Ramos (cell line): ENCODE data around the gene FAM228B.

Experiments
- in situ Hi-C: fragments of 300-500 bp; cut with MboI; formaldehyde crosslinking; loops from one replicate; pipeline ENCODE4 v1.14.3; 2022; ENCODE audit warnings: low sequenced_read_pairs; ENCODE audit not compliant: unreplicated experiment

The FAM228B gene

DNA sequence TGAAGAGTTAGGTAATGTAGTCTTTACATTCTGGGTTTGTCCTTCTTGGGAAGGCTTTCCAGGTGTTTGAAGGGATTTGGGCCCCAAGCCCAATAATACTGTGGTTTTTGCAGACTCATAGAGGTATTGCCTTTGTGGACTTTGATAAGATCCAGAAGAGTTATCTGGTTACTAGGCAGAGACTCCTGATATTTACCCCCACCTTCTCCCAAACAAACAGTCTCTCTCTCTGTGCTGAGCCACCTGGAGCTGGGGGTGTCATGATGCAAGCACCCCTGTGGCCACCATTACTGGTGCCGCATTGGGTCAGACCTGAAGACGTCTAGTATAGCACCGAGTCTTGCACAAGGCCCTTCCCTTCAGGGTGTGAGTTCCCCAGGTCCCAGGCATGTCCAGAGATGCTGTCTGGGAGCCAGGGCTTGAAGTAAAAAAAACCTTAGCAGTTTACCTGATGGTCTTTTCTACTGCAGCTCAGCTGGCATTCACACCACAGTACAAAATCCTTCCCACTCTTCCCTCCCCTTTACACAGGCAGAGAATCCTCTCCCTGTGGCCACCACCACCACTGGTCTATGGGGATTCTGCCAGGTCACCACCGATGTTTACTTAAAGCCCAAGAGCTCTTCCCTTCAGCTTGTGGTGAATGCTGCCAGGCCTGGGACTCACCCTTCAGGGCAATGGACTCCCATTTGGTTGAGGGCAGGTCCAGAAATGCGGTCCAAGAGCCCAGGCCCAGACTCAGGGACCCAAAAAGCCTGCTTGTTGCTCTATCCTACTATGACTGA lies 29.3 kb downstream of the FAM228B start:
- in situ Hi-C loops, result no loop called here

DNA sequence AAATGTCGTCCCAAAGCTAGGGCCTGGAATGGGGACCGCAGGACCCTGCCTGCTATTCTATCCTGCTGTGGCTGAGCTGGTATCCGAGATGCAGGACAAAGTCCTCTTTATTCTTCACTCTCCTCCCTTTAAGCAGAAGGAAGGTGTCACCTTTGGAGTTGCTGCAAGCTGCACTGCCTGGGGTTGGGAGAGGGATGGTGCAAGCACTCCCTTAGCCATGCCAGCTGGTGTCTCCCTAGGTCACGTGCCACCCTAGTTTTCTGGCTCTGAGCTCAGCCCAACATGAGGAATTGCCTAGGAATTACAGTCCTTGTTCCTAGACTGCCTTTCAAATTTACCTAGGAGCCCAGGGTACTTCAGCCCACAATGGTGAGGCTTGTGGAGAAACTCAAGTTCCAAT lies 30.2 kb downstream of the FAM228B start:
- in situ Hi-C loops, result no loop called here

- in situ Hi-C loops, result no loop called here
Observed at GRCh38 chr2:24158131-24158530, 34.9 kb downstream of the FAM228B start.

DNA sequence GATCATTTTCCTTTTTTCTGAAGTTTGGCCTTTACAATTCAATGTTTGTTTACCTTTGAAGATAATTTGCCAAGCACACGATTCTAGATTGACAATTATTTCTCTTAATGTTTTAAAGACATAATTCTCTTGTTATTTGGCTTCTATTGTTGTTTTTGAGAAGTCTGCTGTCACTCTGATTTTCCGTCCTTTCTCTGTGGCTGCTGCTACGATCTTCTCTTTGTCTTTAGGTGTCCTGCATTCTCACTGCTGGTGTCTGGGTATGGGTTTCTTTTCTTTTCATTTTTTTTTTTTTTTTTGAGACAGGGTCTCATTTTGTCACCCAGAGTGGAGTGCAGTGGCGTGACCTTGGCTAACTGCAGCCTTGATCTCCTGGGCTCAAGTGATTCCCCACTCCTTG lies 36.4 kb downstream of the FAM228B start:
- in situ Hi-C loops, result loop anchor here (10.0 kb wide), 1 partner anchor 335 kb away; no protein-coding TSS in a partner anchor

DNA sequence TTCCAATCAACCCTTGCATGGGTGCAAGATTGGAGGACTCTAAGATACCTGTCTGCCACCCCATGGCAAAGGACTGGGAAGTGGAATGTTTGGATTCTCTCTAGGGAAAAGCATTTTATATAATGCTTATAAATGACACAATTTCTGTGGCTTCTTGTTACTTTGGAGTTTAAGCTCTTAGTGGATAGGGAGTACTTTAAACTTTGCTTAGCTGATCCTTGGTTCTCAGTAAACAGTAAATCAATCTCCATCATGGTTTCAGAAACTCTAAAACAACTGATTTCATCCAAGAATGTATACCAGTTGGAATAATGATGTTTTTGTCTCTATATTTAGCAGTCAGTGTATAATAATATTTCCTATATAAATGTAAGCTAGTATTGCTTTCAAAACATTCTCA lies 37.5 kb downstream of the FAM228B start:
- in situ Hi-C loops, result loop anchor here (10.0 kb wide), 1 partner anchor 336 kb away; no protein-coding TSS in a partner anchor

- in situ Hi-C loops, result loop anchor here (10.0 kb wide), 1 partner anchor 338 kb away; no protein-coding TSS in a partner anchor
Observed at GRCh38 chr2:24162494-24162893, 39.2 kb downstream of the FAM228B start.

DNA sequence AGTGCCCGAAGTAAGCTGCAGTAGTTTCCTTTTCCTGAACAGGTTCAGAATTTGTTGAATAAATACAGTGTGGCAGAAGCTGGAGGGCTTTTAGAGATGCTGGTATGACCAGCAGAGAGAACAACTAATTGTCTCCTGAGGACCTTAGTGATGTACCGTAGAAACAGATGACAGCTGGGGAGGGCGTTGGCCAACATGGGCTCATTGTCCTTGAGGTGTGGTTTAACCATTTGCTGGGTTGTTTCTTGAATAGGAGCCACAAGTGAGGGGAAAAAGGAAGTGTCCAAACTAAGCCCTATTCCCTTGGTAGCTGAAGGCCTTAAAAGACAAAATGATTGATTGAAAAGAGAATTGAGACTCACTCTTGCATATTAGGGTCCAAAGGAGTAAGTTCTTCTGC lies 39.9 kb downstream of the FAM228B start:
- in situ Hi-C loops, result loop anchor here (10.0 kb wide), 1 partner anchor 338 kb away; no protein-coding TSS in a partner anchor

GRCh38 chr2:24163601-24164000 lies 40.3 kb downstream of the FAM228B start:
- in situ Hi-C loops, result loop anchor here (10.0 kb wide), 1 partner anchor 339 kb away; no protein-coding TSS in a partner anchor

- in situ Hi-C loops, result loop anchor here (10.0 kb wide), 1 partner anchor 340 kb away; no protein-coding TSS in a partner anchor
Observed at GRCh38 chr2:24164416-24164973, 41.2 kb downstream of the FAM228B start.

DNA sequence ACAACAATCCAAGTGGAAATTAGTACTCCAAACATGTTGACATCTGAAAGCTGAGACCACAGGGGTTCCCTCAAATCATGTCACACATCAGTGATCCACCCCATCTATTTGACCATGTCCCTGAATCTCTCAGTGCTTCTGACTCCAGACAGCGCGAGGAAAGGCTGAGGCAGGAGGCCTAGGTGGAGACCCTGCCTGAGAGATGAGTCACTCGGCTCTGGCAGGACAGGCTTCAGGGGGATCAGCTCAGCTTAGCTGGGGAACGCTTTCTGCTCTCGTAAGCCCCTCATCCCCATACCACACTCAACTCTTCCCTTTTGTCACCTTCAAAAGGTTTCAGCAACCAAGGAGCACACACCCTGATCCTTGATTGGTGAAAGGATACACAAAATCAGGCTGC lies 45.8 kb downstream of the FAM228B start:
- in situ Hi-C loops, result loop anchor here (10.0 kb wide), 1 partner anchor 344 kb away; no protein-coding TSS in a partner anchor

DNA sequence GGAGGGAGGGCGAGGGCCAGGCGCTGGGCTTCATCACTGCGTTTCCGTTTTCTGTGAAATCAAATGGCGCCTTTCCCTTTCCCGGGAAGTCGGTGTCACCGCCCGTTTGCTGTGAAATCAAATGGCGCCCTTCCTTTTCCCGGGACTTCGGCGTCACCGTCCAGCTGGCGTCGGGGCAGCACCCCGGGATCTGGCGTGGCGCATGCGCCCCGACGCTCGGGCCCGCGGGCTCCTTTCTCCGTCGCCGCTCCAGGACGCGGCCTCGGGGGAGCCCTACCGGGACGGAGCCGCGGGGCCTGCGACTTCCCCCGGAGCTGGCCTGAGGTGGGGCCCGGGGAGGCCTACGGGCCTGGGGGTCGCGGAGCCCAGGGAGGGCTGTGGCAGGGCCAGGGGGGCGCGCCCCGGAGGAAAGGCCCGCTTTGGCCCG lies 51.6 kb downstream of the FAM228B start, which contains the start of gene FAM228A:
Gene FAM228A (plus strand): TSS at position 203 of the 427 bp plus-strand sequence. CDS start 428 bp downstream, outside the sequence.
- in situ Hi-C loops, result no loop called here

- in situ Hi-C loops, result no loop called here
Observed at GRCh38 chr2:24175631-24176187, 52.4 kb downstream of the FAM228B start.

DNA sequence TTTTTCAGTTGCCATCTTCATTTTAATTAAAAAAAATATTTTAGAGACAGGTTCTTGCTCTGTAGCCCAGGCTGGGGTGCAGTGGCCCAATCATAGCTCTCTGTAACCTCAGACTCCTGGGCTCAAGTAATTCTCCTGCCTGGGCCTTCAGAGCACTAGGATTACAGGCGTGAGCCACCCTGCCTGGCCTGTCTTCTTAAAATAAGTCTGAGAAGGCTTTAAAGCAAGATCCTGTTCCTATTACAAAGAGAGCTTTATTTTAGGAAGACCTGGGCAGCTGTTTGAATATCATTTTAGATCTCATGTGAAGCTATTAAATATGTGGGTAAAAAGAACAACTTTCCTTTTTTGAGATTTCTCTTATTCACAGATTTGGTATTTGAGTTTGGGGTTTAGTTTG lies 53.1 kb downstream of the FAM228B start:
- in situ Hi-C loops, result no loop called here

DNA sequence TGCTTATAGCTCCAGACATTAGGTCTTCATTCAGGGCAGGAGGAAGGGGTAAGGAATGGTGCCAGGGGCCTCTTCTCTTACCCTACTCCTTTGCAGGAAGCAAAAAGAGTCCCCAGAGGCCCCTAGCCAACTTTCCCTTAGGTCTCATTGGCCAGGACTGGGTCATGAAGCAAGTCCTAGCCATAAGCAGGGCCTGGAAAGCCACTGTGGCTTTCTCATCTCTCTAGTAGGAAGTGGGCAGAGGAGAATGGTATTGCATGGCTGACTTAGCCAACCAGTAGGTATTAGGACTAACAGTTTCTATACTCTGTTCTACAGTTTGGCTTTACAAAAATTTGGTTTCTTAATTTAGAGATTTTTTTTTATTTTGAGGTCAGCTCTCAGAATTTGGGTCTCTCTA lies 56.4 kb downstream of the FAM228B start:
- in situ Hi-C loops, result no loop called here

DNA sequence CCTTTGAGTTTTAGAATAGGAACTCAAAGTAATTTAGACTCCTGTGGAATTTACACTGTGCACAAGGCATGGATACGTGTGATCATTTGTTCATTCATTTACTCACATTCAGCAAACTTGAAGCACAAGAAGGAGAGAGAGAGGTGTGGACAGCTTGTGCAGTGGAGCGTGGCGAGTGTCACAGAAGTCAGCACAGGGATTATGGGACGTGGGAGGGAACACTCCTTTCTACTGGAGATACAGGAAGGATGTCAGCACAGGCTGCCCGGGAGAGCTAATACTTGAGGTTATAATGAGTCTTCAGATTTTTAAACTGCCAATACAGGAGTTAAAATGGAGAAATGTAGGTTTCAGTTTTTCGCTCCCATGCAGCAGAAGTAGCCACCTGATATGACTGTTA lies 58.6 kb downstream of the FAM228B start:
- in situ Hi-C loops, result no loop called here

GRCh38 chr2:24182507-24182906 lies 59.2 kb downstream of the FAM228B start:
- in situ Hi-C loops, result no loop called here

DNA sequence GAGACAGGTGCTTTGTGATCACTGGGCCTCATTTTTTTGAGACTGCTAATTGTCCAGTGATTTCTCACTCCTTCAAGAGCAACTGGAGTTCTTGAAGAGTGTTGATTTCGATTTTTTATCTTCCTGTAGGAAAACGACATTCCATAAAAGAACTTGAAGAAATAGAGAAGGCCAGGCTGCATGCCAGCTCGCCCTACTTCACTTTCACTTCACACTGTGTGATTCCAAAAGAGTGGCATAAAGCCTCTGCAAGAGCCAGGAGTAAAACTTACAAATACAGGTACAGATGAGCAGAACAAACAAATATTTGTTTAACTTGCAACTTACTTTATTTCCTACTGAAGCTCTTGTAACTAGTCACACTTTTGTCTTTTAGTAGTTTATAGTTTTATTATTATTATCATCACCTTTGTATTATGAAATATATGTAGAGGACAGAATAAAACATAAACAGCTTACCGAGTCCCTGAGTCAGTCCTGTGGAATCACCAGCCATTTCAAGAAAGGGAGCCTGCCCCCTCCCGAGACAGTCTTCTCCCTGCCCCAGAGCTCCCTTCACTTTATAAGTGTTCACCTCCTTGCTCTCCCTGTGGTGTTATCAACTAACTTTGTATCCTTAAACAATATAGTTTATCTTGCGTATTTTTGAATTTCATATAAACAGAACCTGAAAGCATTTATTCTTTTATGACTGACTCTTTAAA lies 60.2 kb downstream of the FAM228B start:
- in situ Hi-C loops, result no loop called here

DNA sequence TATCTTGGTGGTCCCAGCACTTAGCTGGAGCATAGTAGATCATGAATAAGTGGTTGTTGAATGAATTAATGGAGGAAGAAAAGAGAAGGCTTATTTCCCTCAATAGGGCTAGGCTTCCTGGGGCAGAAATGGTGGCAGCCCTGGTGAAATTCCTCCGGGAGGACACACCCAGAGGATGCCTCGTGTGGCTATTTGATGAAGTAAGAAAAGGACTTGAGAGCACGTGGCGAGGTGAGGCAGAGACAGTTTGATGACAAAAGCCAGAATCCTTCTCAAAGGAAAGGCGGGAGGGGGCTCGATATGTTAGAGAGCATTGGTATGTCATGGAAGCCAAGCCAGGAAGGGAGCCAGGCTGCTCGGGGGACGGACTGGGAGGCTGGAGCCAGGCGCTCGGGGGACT lies 66.3 kb downstream of the FAM228B start:
- in situ Hi-C loops, result no loop called here

DNA sequence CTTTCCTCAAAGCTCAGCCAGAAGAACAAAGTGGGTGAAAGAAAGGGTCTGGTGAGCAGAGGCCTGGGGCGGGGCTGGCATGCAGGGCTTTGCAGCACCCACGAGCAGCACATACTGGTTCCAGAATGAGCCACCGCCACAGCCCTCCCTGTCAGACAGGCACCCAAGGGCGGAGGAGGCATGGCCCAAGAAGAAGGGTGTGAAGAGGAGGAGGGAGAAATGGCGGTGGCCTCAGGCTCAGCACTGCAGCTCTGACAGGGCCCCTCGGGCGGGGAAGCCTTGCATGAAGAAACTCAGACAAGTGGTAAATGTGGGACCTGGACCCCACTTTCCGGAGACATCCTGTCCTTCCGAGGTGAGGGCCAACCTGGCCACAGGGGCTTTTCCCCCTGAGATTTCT lies 67.2 kb downstream of the FAM228B start:
- in situ Hi-C loops, result no loop called here

DNA sequence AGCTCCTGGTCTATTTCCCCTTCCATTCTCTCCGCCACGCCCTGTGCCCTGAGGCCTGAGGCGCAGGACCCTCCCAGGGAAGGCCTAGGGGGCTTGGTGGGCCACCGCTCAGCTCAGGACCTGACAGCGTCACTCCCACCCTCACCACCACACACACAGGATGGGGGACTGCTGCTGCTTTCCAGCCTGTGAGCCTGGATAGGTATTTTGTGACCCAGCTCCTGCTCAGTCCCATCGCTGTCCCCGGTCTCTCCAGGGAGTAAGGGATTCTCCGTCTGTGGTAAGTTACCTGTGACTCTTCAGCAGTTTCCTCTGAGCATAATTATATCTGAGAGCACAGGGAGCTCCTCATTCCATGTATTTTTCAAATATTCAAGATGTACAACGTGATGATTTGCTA lies 67.9 kb downstream of the FAM228B start:
- in situ Hi-C loops, result no loop called here
